HG03064 (cell line): ENCODE data around the gene MUTYH.
"Not testable (repeated sequence)": the region's sequence is repeated elsewhere in the genome, so short reads cannot be mapped to it uniquely, and the experiment has no call there.

ENCODE experiments used
- ATAC-seq: cut with Tn5 transposase; IDR thresholded peaks from one replicate; pipeline ENCODE4 v1.9.1; 2021; ENCODE audit warnings: low read depth; ENCODE audit not compliant: unreplicated experiment

Gene MUTYH

GRCh38 chr1:45325851-45326506 is 14.3 kb downstream of the MUTYH start:
- no peak for ATAC-seq

- no peak for ATAC-seq
Measured at GRCh38 chr1:45322486-45323040, 17.7 kb downstream of the MUTYH start.

GRCh38 chr1:45321444-45321843 is 18.8 kb downstream of the MUTYH start:
- ATAC-seq: no peak

GRCh38 chr1:45319761-45320160 is 20.5 kb downstream of the MUTYH start:
- ATAC-seq: no peak

GRCh38 chr1:45317166-45317565 is 23.1 kb downstream of the MUTYH start:
- no peak for ATAC-seq

- ATAC-seq: no peak
Measured at GRCh38 chr1:45314266-45314665, 26.0 kb downstream of the MUTYH start.

- no peak for ATAC-seq
Measured at GRCh38 chr1:45306905-45307304, 33.3 kb downstream of the MUTYH start.

- no peak for ATAC-seq
Measured at GRCh38 chr1:45306319-45306718, 33.9 kb downstream of the MUTYH start.

- no peak for ATAC-seq
Measured at GRCh38 chr1:45305231-45305630, 35.0 kb downstream of the MUTYH start.

- ATAC-seq: no peak
Measured at GRCh38 chr1:45304311-45305081, 35.7 kb downstream of the MUTYH start.

GRCh38 chr1:45303520-45304310 is 36.5 kb downstream of the MUTYH start:
- ATAC-seq: peak; percentile 60

GRCh38 chr1:45302505-45303150 is 37.6 kb downstream of the MUTYH start:
- no peak for ATAC-seq

GRCh38 chr1:45300669-45300997 is 39.6 kb downstream of the MUTYH start:
- no peak for ATAC-seq

GRCh38 chr1:45299981-45300668 is 40.1 kb downstream of the MUTYH start:
- no peak for ATAC-seq

GRCh38 chr1:45299296-45299695 is 40.9 kb downstream of the MUTYH start:
- ATAC-seq: no peak

GRCh38 chr1:45297666-45298356 is 42.4 kb downstream of the MUTYH start:
- no peak for ATAC-seq

GRCh38 chr1:45291716-45292115 is 48.5 kb downstream of the MUTYH start:
- ATAC-seq: no peak

GRCh38 chr1:45291002-45291401 is 49.2 kb downstream of the MUTYH start:
- ATAC-seq: not testable (repeated sequence)

GRCh38 chr1:45286521-45286920 is 53.7 kb downstream of the MUTYH start:
- not testable (repeated sequence) for ATAC-seq
